NK-92 treated with Interleukin-12 subunit alpha and Interleukin-12 subunit beta, amount 100 ng/mL, for 24 hours (cell line): Measurements from ENCODE around the gene SYNGR4.
"Not testable (repeated sequence)": the region's sequence is repeated elsewhere in the genome, so short reads cannot be mapped to it uniquely, and the experiment has no call there.

ENCODE experiments used
- DNase-seq: peaks from one replicate; lab custom pipeline; 2025; lab: John Stamatoyannopoulos, UW

SYNGR4 gene

GRCh38 chr19:48363810-48364597 lies at the start of gene SYNGR4, which contains the start of gene TMEM143:
Gene SYNGR4, plus strand, starts transcription at chr19:48364367. Its CDS starts 1,476 bp downstream, at chr19:48365843.
Gene TMEM143, minus strand, starts transcription at chr19:48363940. Its CDS starts 20 bp downstream, at chr19:48363920.
- peak; percentile 99 for DNase-seq

- DNase-seq: no peak
Observed at GRCh38 chr19:48315712-48316111, 48.5 kb upstream of the SYNGR4 start.

GRCh38 chr19:48317708-48317960 lies 46.5 kb upstream of the SYNGR4 start:
- DNase-seq: not testable (repeated sequence)

DNA sequence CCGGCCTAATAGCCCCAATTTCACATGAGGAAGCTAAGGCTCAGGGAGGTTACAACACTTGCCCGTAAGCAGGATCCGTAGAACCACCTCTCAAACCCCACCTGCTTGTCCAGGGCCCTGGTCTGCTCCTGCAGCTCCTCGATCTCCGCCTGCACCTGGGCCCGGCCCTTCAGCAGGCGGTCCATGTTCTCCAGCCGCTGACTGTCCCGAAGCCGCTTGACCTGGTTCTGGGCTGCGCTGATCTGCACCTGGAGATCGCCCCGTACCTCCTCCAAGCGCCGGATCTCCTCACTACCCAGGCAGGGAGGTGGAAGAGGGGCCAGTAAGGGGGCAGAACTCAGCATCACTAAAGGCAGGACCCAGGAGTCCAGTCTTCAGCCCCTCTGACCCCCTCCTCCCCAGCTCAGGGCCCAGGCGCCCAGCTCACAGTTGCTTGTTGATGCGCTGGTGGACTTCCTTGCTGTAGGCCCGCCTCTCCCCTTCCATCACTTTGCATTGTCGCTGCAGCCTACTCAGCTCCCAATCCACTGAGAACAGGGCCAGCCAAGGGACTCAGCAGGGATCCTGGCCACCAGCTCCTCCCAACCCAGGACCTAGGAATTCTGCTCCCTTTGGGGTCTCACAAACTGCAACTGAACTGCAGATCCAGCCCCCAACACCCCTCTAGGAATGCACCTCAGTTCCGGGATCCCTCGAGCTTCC lies 45.7 kb upstream of the SYNGR4 start:
- no peak for DNase-seq

DNA sequence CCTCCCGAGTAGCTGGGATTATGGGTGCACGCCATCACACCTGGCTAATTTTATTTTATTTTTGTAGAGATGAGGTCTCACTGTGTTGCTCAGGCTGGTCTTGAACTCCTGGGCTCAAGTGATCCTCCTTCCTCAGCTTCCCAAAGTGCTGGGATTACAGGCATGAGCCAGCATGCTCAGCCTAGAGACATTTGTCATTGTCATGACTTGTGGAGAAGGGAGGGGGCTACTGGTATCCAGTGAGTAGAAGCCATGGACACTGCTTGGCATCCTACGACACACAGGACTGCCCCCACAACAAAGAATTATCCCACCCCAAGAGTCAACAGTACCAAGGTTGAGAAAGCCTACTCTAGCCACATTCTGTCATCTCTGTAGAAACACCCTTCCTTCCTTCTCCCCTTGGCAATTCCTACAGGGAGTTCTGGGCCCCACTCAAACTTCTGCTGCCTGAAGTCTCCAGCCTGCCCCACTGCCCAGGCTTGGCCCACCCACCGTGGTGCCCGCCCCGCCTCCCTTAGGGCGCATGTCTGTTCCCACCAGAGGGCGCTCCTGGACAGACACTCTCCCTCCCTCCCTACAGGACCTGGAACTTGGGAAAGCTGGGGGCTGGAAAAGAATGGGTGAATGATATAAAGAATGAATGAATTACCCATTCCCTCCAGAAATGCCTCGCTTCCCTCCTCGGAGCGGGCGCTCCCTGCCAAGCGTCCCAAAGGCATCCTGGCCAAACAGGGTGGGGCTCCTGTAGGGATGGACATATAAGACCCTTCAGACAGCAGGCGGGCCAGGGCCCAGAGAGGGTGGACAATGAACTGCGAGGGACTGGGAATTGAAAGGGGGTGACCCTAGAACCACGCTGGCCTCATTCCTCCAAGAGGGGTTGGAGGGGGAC lies 44.3 kb upstream of the SYNGR4 start:
- DNase-seq: peak; percentile 63

GRCh38 chr19:48321372-48321621 lies 42.9 kb upstream of the SYNGR4 start:
- peak; percentile 94 for DNase-seq

DNA sequence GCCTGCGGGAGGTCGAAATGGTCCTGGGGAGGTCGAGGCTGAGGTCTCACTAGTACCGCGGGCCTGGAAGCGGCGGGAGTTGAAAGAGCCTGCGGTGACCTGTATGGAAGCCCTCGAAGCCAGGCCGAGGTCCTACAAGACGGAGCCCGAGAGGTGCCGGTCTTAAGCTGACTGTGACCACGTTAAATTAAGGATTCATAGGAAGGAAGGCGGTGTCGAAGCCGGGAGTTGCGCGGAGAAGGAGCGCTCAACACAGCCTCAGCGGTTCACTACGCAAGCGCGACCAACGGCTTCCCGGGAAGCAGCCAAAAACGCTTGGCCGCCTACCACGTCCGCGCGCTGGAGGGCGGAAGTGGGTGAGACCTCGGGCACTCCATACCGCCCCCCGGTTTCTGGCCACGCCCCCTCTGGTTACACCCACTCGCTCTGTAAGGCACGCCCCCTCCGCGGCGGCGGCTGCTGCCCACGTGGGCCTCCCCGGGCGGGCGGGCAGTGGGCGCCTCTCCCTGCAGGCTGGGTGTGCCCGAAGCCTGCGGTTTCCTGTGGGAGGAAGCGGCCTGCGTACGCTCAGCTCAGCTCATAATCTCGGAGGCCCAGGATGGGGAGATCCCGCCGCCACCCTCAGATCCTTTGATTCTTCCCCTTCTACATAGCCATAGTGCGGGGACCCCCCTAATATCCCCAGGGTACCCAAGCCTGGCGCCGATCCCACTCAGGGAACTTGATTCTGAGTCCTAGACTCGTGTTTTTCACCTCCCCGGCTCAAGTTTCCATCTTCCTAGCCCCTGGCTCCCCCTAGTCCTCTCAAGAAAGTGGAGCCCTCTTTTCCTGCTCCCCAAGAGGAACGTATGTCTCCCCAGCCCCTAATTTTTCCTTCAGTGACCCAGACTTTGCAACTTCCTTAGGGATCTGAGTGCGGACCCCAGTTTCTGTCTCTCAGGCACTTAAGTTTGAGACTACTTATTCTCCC lies 42.3 kb upstream of the SYNGR4 start:
- DNase-seq: peak; percentile 99

GRCh38 chr19:48325265-48325910 lies 38.8 kb upstream of the SYNGR4 start, which contains the start of gene EMP3:
Gene EMP3, plus strand, starts transcription at chr19:48325552. Its CDS starts 1,293 bp downstream, at chr19:48326845.
- no peak for DNase-seq

GRCh38 chr19:48329167-48329891 lies 34.8 kb upstream of the SYNGR4 start:
- DNase-seq: no peak

- DNase-seq: no peak
Observed at GRCh38 chr19:48330012-48330681, 34.0 kb upstream of the SYNGR4 start.

GRCh38 chr19:48332351-48332661 lies 31.9 kb upstream of the SYNGR4 start:
- DNase-seq: no peak

GRCh38 chr19:48332662-48333466 lies 31.3 kb upstream of the SYNGR4 start:
- DNase-seq: peak; percentile 88

- peak; percentile 92 for DNase-seq
Observed at GRCh38 chr19:48333467-48334384, 30.4 kb upstream of the SYNGR4 start.

- no peak for DNase-seq
Observed at GRCh38 chr19:48338253-48338755, 25.9 kb upstream of the SYNGR4 start.

GRCh38 chr19:48338802-48339503 lies 25.2 kb upstream of the SYNGR4 start:
- DNase-seq: no peak

- DNase-seq: no peak
Observed at GRCh38 chr19:48340995-48341394, 23.2 kb upstream of the SYNGR4 start.
